OCI-LY1 (cell line): ENCODE results near the gene KIF13A.
"Not testable (repeated sequence)": the region's sequence is repeated elsewhere in the genome, so short reads cannot be mapped to it uniquely, and the experiment has no call there.

Experiments used
- H2AFZ ChIP-seq: fragments of 200-600 bp; sonication (generic), shearing (Covaris generic); 2 replicates; pipeline ENCODE4 v1.6.0; 2014; ENCODE audit warnings: antibody characterized with exemption, mild to moderate bottlenecking, low read length
- H3F3A ChIP-seq: fragments of 200-600 bp; sonication (generic), shearing (Covaris generic); 2 replicates; pipeline ENCODE4 v1.6.0; 2014; ENCODE audit warnings: mild to moderate bottlenecking, antibody characterized with exemption, low read length, moderate library complexity; ENCODE audit not compliant: insufficient read depth
- H3K27ac ChIP-seq: fragments of 200-600 bp; sonication (generic); 2 replicates; pipeline ENCODE4 v1.5.1; 2014; ENCODE audit warnings: low read length, mixed run types, mild to moderate bottlenecking, low read depth; ENCODE audit not compliant: poor library complexity, severe bottlenecking
- H3K27me3 ChIP-seq: fragments of 200-600 bp; sonication (generic); 2 replicates; pipeline ENCODE4 v1.6.0; 2014; ENCODE audit warnings: antibody characterized with exemption, mild to moderate bottlenecking, low read length, moderate library complexity; ENCODE audit not compliant: insufficient read depth
- H3K36me3 ChIP-seq: fragments of 200-600 bp; sonication (generic); 2 replicates; pipeline ENCODE4 v1.6.1; 2014; ENCODE audit warnings: mild to moderate bottlenecking, antibody characterized with exemption, low read length, moderate library complexity, mixed read lengths; ENCODE audit not compliant: insufficient read depth
- H3K4me1 ChIP-seq: fragments of 200-600 bp; sonication (generic); 2 replicates; pipeline ENCODE4 v1.5.1; 2014; ENCODE audit warnings: mild to moderate bottlenecking, low read length, moderate library complexity; ENCODE audit not compliant: insufficient read depth, severe bottlenecking
- H3K4me2 ChIP-seq: fragments of 200-600 bp; sonication (generic), shearing (Covaris generic); 2 replicates; pipeline ENCODE4 v1.6.1; 2014; ENCODE audit warnings: low read length
- H3K4me3 ChIP-seq: fragments of 200-600 bp; sonication (generic); 2 replicates; pipeline ENCODE4 v1.5.1; 2014; ENCODE audit warnings: low read length, low read depth, mild to moderate bottlenecking, mixed read lengths; ENCODE audit not compliant: poor library complexity, severe bottlenecking
- H3K79me2 ChIP-seq: fragments of 200-600 bp; shearing (Covaris generic); 2 replicates; pipeline ENCODE4 v1.6.1; 2016; ENCODE audit warnings: mixed run types, low read length, mixed read lengths; ENCODE audit not compliant: insufficient read depth
- H3K9ac ChIP-seq: fragments of 200-600 bp; sonication (generic), shearing (Covaris generic); 2 replicates; pipeline ENCODE4 v1.6.1; 2014; ENCODE audit warnings: mild to moderate bottlenecking, low read length, mixed read lengths
- H3K9me2 ChIP-seq: fragments of 200-600 bp; sonication (generic), shearing (Covaris generic); 2 replicates; pipeline ENCODE4 v1.6.1; 2014; ENCODE audit warnings: low read depth, mild to moderate bottlenecking, low read length, mixed read lengths
- H3K9me3 ChIP-seq: fragments of 200-600 bp; shearing (Covaris generic); 2 replicates; pipeline ENCODE4 v1.6.1; 2014; ENCODE audit warnings: low read length, mixed read lengths
- H4K20me1 ChIP-seq: fragments of 200-600 bp; sonication (generic), shearing (Covaris generic); 2 replicates; pipeline ENCODE4 v1.6.0; 2016; ENCODE audit warnings: mild to moderate bottlenecking, low read length; ENCODE audit not compliant: insufficient read depth
- EZH2 ChIP-seq: fragments of 200-600 bp; sonication (generic), shearing (Covaris generic); IDR thresholded peaks from 2 replicates; pipeline ENCODE4 v1.8.0; 2017; ENCODE audit warnings: borderline replicate concordance, mixed run types, mild to moderate bottlenecking, antibody characterized with exemption, low read length, moderate library complexity, mixed read lengths
- TF ChIP-seq, protein P1 (sequence below): fragments of 200-600 bp; sonication (generic), shearing (Covaris generic); IDR thresholded peaks from 2 replicates; pipeline ENCODE4 v1.5.1; 2017; ENCODE audit warnings: mild to moderate bottlenecking, antibody characterized with exemption, low read length, moderate library complexity, mixed read lengths

The KIF13A gene

DNA sequence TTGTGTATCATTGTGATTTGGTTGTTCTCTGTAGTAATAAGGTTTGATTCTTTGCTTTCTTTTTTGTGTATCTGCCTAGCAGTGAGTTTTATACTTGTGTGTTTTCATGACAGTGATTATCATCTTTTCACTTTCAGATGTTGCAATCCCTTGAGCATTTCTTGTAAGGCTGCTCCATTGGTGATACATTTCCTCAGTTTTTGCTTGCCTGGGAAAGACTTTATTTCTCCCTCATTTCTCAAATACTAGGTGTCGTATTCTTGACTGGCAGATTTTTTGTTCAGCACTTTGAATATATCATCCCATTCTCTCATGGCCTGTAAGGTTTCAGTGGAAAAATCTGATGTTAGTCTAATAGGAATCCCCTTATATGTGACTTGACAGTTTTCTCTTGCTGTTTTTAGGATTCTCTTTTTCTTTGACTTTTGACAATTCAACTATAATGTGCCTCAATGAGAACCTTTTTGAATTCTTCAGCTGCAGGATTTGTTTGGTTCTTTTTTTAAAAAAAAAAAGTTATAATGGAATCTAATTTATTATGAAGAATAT lies 249.7 kb downstream of the KIF13A start:
- no peaks in the 10 kb centered on the region for H3K9me2 ChIP-seq
- no peak overlapping the region for H3K9ac ChIP-seq
- H3K79me2 ChIP-seq: no peaks in the 10 kb centered on the region
- H2AFZ ChIP-seq: no peak overlapping the region
- no peaks in the 10 kb centered on the region for H3F3A ChIP-seq
- H3K27ac ChIP-seq: no peak overlapping the region
- H3K27me3 ChIP-seq: no peaks in the 10 kb centered on the region; the same call in 1 of the 2 replicates
- H3K4me2 ChIP-seq: no peak overlapping the region
- H3K4me3 ChIP-seq: no peak overlapping the region
- no peaks in the 10 kb centered on the region for H4K20me1 ChIP-seq
- H3K9me3 ChIP-seq: peaks cover 5% of the 10 kb centered on the region; the same call in 1 of the 2 replicates
- no peaks in the 10 kb centered on the region for H3K4me1 ChIP-seq
- no peak for TF ChIP-seq EZH2
- TF ChIP-seq, protein P1, sequence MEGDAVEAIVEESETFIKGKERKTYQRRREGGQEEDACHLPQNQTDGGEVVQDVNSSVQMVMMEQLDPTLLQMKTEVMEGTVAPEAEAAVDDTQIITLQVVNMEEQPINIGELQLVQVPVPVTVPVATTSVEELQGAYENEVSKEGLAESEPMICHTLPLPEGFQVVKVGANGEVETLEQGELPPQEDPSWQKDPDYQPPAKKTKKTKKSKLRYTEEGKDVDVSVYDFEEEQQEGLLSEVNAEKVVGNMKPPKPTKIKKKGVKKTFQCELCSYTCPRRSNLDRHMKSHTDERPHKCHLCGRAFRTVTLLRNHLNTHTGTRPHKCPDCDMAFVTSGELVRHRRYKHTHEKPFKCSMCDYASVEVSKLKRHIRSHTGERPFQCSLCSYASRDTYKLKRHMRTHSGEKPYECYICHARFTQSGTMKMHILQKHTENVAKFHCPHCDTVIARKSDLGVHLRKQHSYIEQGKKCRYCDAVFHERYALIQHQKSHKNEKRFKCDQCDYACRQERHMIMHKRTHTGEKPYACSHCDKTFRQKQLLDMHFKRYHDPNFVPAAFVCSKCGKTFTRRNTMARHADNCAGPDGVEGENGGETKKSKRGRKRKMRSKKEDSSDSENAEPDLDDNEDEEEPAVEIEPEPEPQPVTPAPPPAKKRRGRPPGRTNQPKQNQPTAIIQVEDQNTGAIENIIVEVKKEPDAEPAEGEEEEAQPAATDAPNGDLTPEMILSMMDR: no peak
- H3K36me3 ChIP-seq: no peaks in the 10 kb centered on the region

DNA sequence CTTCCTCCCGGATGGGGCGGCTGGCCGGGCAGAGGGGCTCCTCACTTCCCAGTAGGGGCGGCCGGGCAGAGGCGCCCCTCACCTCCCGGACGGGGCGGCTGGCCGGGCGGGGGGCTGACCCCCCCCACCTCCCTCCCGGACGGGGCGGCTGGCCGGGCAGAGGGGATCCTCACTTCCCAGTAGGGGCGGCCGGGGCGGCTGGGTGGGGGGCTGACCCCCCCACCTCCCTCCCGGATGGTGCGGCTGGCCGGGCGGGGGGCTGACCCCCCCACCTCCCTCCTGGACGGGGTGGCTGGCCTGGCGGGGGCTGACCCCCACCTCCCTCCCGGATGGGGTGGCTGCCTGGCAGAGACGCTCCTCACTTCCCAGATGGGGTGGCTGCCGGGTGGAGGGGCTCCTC lies 252.1 kb downstream of the KIF13A start:
- not testable (repeated sequence) for H3F3A ChIP-seq

DNA sequence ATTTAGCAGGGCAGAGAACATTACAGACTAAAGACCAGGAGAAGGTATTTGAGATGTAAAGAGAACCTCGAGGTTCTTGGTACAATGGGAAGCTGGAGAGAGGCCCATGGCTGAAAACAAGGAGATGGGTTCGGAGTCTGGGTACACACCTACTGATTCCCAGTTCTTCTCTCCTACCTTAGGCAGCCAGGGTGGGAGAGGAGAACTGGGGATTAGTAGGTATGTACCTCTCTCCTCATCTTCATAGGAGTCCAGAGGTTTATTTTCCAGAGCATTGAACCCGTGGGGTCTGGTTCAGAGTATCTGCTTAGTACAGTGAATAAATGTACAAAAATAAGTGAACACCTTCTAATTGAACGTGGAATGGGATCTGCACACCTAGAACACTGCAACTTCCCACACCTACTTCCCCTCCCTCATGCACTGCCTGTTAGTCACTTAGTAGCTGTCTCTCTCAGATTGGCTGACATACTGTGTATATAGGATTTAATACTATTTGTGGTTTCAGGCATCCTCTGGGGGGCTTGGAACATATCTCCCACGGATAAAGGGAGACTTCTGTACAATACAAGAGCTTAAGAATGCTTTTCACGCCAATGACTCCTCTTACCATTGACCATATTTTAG lies 257.2 kb downstream of the KIF13A start:
- H3K4me1 ChIP-seq: no peaks in the 10 kb centered on the region
- H3K27ac ChIP-seq: no peak overlapping the region
- H3K9me2 ChIP-seq: no peaks in the 10 kb centered on the region
- no peaks in the 10 kb centered on the region for H3K9me3 ChIP-seq
- no peaks in the 10 kb centered on the region for H3K27me3 ChIP-seq
- no peaks in the 10 kb centered on the region for H3F3A ChIP-seq
- H3K9ac ChIP-seq: no peak overlapping the region
- H3K4me2 ChIP-seq: no peak overlapping the region
- no peak overlapping the region for H2AFZ ChIP-seq
- no peaks in the 10 kb centered on the region for H4K20me1 ChIP-seq
- no peaks in the 10 kb centered on the region for H3K36me3 ChIP-seq
- no peak overlapping the region for H3K4me3 ChIP-seq
- TF ChIP-seq EZH2: no peak
- TF ChIP-seq, protein P1: no peak
- no peaks in the 10 kb centered on the region for H3K79me2 ChIP-seq

More for the DNA sequence above, 252.1 kb downstream of the KIF13A start:
- H3K9ac ChIP-seq, H3K9me2 ChIP-seq, H3K79me2 ChIP-seq, H3K27ac ChIP-seq, H3K4me2 ChIP-seq, H3K36me3 ChIP-seq, H4K20me1 ChIP-seq, H3K4me3 ChIP-seq, H3K27me3 ChIP-seq, H2AFZ ChIP-seq, H3K9me3 ChIP-seq, H3K4me1 ChIP-seq: not testable (repeated sequence)
